Ectodermal cell (in vitro differentiated cells): Measurements from ENCODE around the gene IL19.
"Not testable (repeated sequence)": the region's sequence is repeated elsewhere in the genome, so short reads cannot be mapped to it uniquely, and the experiment has no call there.

Experiments used
- H3K27ac ChIP-seq: 2 replicates; pipeline ENCODE4 v1.7.0; 2013; ENCODE audit warnings: mild to moderate bottlenecking, low read depth, low read length; ENCODE audit not compliant: insufficient read depth, poor library complexity, severe bottlenecking
- H3K27me3 ChIP-seq: 2 replicates; pipeline ENCODE4 v1.7.0; 2013; ENCODE audit warnings: mild to moderate bottlenecking, low read length; ENCODE audit not compliant: insufficient read depth, control insufficient read depth, poor library complexity, severe bottlenecking
- H3K36me3 ChIP-seq: one replicate; pipeline ENCODE4 v1.7.0; 2013; ENCODE audit warnings: low read length; ENCODE audit not compliant: control insufficient read depth, insufficient read depth
- H3K4me1 ChIP-seq: one replicate; pipeline ENCODE4 v1.7.0; 2013; ENCODE audit warnings: low read length; ENCODE audit not compliant: control insufficient read depth, insufficient read depth
- H3K4me3 ChIP-seq: 2 replicates; pipeline ENCODE4 v1.7.0; 2013; ENCODE audit warnings: low read depth, low read length, control low read depth; ENCODE audit not compliant: insufficient read depth
- H3K9me3 ChIP-seq: 2 replicates; pipeline ENCODE4 v1.7.0; 2013; ENCODE audit warnings: mild to moderate bottlenecking, low read length, moderate library complexity; ENCODE audit not compliant: control insufficient read depth
- whole genome bisulfite sequencing, 2 experiments: methylation state at CpG; one replicate each; pipeline ENCODE4 v1.1.7; 2013; ENCODE audit warnings: missing lambda C conversion rate in 2 of 2; 5-methylcytosine and 5-hydroxymethylcytosine counted together

Gene IL19

DNA sequence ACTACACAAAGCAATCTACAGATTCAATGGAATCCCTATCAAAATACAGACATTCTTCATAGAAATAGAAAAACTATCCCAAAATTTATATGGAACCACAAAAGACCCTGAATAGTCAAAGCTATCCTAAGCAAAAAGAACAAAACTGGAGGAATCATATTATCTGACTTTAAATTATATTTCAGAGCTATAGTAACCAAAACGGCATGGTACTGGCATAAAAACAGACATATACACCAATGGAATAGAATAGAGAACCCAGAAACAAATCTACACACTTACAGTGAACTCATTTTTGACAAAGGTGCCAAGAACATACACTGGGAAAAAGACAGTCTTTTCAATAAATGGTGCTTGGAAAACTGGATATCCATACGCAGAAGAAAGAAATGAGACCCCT, 82.1 kb downstream of the IL19 start:
- 93 to 95% methylated on average over 2 of the region's 2 CpGs for WGBS, 2 experiments
- not testable (repeated sequence) for H3K27me3 ChIP-seq, H3K36me3 ChIP-seq, H3K27ac ChIP-seq, H3K4me1 ChIP-seq, H3K9me3 ChIP-seq, H3K4me3 ChIP-seq

DNA sequence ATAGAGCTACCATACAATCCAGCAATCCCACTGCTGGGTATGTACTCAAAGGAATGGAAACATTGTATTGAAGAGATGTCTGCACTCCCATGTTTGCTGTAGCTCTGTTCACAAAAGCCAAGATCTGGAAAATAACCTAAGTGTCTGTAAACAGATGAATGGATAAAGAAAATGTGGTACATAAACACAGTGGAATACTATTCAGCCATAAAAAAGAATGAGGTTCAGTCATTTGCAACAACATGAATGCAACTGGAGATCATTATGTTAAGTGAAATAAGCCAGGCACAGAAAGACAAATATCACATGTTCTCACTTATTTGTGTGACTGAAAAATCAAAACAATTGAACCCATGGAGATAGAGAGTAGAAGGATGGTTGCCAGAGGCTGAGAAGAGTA, 83.1 kb downstream of the IL19 start:
- not testable (repeated sequence) for H3K4me1 ChIP-seq, H3K27me3 ChIP-seq, H3K9me3 ChIP-seq, H3K27ac ChIP-seq, H3K36me3 ChIP-seq, H3K4me3 ChIP-seq

DNA sequence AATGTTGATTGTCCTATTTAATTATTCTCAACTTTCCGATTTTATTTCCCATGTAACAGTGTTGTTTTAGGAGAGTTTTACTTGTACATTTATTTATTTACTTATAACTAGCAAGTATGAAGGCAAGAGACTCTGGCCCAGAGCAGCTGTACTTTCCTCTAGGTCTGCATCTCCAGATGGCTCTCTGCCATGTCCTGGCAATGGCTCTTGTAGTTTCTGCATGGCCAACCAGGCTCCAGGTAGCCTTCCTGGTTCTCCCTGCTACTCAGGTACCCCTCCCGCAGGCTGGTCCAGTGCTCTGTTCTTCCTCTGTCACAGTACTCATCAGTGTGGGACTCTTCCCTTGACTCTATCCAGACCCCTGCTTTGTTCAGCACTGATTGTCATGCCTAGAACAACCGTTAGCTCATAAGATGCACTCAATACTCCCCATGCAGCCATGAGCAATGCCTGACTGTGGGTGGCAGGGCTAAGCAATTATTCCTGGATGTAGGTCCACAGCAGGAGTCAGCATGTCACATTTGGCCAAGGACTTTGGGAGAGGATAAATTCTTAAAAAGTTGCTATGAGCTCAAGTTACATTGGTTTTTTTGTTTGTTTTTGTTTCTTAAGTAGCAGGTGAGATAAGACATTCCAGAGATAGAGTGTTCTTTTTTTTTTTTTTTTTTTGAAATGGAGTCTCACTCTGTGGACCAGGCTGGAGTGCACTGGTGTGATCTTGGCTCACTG, 84.0 kb downstream of the IL19 start:
- Histone ChIP-seq H3K27ac (no peak overlapping the region), H3K4me3 (no peak overlapping the region), H3K27me3 (no peaks in the 10 kb centered on the region), H3K4me1 (no peaks in the 10 kb centered on the region), H3K9me3 (no peaks in the 10 kb centered on the region), H3K36me3 (no peaks in the 10 kb centered on the region)
- 67 to 76% methylated on average over 2 of the region's 3 CpGs for WGBS, 2 experiments

DNA sequence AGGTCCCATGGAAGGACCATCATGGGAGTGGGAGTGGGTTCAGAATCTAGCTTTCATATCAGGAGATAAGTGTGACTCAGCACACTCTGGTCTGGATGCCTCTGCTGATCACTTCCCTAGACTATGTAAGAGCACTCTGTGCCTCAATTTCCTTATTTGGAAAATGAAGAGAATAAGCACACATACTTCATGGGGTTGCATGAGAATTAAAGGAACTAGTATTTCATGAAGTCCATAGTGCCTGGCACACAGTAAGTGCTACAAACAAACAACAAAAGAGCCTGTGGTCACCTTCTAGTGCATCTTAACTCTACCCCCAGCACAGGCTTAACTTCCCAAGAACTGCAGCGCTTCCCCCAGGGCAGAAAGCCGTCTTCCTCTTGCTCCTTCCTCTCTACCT, 85.3 kb downstream of the IL19 start:
- Histone ChIP-seq H3K4me1 (no peaks in the 10 kb centered on the region), H3K4me3 (no peak overlapping the region), H3K36me3 (no peaks in the 10 kb centered on the region), H3K9me3 (no peaks in the 10 kb centered on the region), H3K27ac (no peak overlapping the region), H3K27me3 (no peaks in the 10 kb centered on the region)
- 92 to 96% methylated on average over 2 of the region's 2 CpGs for WGBS, 2 experiments

DNA sequence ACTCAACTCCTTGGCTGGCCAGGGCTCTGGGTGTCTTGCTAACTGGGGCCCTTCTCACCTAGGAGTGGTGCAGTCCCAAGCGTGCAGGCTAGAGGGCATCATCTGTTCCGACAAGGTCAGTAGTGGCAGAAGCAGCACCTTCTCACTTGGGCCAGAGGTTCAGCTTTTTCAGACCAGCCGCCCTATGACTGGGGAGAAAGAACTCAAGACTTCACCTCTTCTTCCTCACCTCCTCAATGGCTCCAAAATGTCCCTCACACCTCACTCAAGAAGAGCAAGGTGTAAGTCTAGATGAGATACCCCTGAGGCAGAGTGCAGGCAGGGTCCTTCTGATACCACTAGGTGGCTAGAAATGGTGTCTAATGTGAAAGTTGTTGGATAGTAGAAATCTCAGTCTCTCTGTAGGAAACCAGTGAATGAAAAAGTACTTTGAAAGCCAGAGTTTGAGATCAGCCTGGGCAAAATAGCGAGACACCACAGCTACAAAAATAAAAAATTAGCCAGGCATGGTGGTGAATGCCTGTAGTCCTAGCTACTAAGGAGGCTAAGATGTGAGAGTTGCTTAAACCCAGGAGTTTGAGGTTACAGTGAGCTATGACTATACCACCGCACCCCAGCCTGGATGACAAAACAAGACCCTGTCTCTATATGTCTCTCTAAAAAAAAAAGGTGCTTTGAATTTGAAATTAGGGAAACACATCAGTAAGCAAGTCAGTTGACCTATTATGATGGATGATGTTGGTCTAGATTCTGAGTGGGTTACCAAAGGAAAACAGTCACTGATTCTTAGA, 86.3 kb downstream of the IL19 start:
- no peaks in the 10 kb centered on the region for H3K36me3 ChIP-seq
- H3K9me3 ChIP-seq: no peaks in the 10 kb centered on the region
- WGBS, 2 experiments: 92 to 95% methylated on average over 5 of the region's 5 CpGs
- no peak overlapping the region for H3K27ac ChIP-seq
- no peak overlapping the region for H3K4me3 ChIP-seq
- H3K27me3 ChIP-seq: no peaks in the 10 kb centered on the region
- no peaks in the 10 kb centered on the region for H3K4me1 ChIP-seq

DNA sequence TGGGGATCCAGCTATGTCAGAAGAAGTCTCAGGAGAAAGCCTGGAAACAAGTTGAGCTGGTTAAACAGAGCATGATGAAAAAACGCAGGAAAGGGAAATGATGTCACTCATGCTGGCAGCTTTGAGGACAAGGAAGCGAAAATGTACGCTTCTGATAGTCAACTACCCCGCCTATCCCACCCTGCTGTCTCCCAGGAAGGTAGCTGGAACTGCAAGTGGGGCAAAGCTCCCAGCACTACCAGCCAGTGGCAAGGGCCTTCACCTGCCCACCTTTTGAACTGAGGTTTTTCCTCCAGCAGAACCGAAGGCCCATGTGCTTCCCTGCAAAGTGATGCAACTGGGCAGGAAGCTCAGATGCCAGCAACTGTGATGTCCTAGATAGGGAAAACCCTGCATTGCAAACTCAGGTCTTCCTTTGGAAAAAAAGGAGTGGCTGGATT, 88.5 kb downstream of the IL19 start:
- H3K36me3 ChIP-seq: no peaks in the 10 kb centered on the region
- no peaks in the 10 kb centered on the region for H3K27me3 ChIP-seq
- no peak overlapping the region for H3K27ac ChIP-seq
- no peaks in the 10 kb centered on the region for H3K9me3 ChIP-seq
- 88 to 92% methylated on average over 5 of the region's 5 CpGs for WGBS, 2 experiments
- H3K4me3 ChIP-seq: no peak overlapping the region
- no peaks in the 10 kb centered on the region for H3K4me1 ChIP-seq

DNA sequence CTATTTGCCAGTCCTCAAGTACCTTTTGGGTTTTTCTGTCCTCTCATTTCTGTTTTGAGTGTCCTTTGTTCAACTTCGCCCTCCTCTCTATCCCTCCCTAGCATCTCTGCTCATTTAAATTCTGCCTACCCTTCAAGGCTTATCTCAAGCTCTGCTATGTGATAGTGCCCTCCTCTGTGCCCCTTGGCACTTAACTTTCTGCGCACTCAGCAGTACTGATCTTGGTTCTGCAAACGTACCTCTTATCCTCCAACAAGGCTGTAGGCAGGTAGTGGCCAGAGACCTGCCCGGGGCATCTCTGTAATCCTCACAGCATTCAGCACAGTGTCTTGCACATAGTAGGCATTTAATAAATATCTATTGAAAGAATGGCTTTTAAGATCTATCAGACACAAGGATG, 89.6 kb downstream of the IL19 start:
- no peaks in the 10 kb centered on the region for H3K9me3 ChIP-seq
- H3K36me3 ChIP-seq: no peaks in the 10 kb centered on the region
- no peaks in the 10 kb centered on the region for H3K27me3 ChIP-seq
- H3K27ac ChIP-seq: no peak overlapping the region
- WGBS, 2 experiments: 93 to 98% methylated on average over 4 of the region's 4 CpGs
- no peaks in the 10 kb centered on the region for H3K4me1 ChIP-seq
- no peak overlapping the region for H3K4me3 ChIP-seq

DNA sequence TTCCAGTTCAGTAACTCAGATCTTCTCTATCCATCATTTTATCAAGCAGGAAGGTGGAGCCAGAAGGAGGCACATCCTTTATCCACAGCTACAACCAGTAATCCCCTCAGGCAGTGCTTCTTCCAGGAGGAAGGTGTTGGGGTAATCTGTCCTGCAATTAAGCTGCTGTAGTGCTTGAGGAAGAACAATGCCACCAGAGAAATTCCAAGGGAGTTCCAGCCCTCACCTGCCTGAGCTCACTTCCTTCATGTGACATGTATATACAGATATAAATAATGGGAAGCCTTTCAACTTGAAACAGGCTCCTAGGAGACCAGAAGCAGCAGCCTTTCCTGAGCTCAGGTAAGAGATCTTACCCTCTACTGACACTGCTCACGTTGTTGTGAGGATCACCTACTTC, 92.7 kb downstream of the IL19 start:
- no peaks in the 10 kb centered on the region for H3K9me3 ChIP-seq
- WGBS, 2 experiments: 78 to 85% methylated on average over 1 of the region's 1 CpG
- no peaks in the 10 kb centered on the region for H3K27me3 ChIP-seq
- H3K4me3 ChIP-seq: no peak overlapping the region
- no peaks in the 10 kb centered on the region for H3K4me1 ChIP-seq
- no peaks in the 10 kb centered on the region for H3K36me3 ChIP-seq
- no peak overlapping the region for H3K27ac ChIP-seq

DNA sequence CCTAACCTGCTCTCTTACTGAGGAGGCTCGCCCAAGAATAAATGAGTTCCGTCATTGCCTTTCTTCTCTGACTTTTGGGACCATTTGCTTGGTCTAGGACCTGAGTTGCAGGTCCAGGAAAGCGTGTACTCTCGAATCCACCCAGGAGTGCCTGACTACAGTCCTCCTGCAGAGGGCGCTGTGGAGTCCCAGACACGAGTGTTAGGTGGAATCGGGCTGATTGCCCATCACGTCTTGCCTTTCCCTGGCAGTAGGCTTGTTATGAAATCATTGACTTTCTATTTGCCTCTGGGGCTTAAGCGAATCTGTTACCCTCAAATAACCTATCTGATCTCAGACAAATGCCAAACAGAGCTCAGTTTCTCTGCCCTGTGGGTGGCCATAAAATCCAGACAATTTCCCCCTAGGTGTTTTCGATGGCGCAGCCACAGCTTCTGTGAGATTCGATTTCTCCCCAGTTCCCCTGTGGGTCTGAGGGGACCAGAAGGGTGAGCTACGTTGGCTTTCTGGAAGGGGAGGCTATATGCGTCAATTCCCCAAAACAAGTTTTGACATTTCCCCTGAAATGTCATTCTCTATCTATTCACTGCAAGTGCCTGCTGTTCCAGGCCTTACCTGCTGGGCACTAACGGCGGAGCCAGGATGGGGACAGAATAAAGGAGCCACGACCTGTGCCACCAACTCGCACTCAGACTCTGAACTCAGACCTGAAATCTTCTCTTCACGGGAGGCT, 94.5 kb downstream of the IL19 start, which contains the start of gene IL20:
IL20 (plus strand) TSS at position 685 of the 733 bp plus-strand sequence. CDS start 230 bp downstream, outside the sequence.
- no peak within 1 kb of the TSS for H3K27ac ChIP-seq
- H3K27me3 ChIP-seq: no peaks in the 10 kb centered on the region
- H3K4me1 ChIP-seq: no peaks in the 10 kb centered on the region
- no peaks in the 10 kb centered on the region for H3K9me3 ChIP-seq
- no peak within 1 kb of the TSS for H3K4me3 ChIP-seq
- WGBS, 2 experiments: 56 to 58% methylated on average over 19 of the region's 19 CpGs
- H3K36me3 ChIP-seq: no peaks in the 10 kb centered on the region

DNA sequence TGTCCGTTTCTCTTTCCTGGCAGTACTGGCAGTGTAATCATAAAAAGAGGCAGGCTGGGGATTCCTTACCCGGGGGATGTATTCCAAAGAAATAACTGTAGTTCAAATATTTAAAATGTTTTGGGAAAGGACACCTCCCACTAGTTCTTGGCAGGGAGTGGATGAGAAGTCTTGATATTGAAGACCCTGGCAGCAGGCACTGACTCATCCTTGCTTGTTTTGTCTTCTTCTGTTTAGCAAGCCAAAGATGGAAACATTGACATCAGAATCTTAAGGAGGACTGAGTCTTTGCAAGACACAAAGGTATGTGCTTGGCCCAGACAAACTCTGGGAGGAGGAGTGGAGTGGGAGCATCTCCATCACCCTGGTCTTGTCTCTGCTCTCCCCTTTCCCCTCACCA, 95.5 kb downstream of the IL19 start:
- Histone ChIP-seq H3K27ac (no peak overlapping the region), H3K36me3 (no peaks in the 10 kb centered on the region), H3K9me3 (no peaks in the 10 kb centered on the region), H3K4me3 (no peak overlapping the region), H3K4me1 (no peaks in the 10 kb centered on the region), H3K27me3 (no peaks in the 10 kb centered on the region)
- WGBS, 2 experiments: 77 to 92% methylated on average over 2 of the region's 2 CpGs
